DND-41 (cell line): ENCODE data around the gene SLC24A3.

ENCODE experiments used
- ATAC-seq: fragments of 200-7000 bp; cut with Tn5 transposase; 3 replicates; pipeline ENCODE4 v1.9.1; 2021; ENCODE audit warnings: low read depth; ENCODE audit not compliant: insufficient read depth
- DNase-seq: peaks from one replicate; pipeline ENCODE4 v3.0.0-alpha.2; 2020
- H2AFZ ChIP-seq: 2 replicates; pipeline ENCODE4 v1.6.0; 2012; ENCODE audit warnings: low read depth, low read length
- H3K27ac ChIP-seq: 2 replicates; pipeline ENCODE4 v1.5.1; 2012; ENCODE audit warnings: low read length, inconsistent platforms
- H3K27me3 ChIP-seq: fragments of 200-600 bp; sonication (generic); 2 replicates; pipeline ENCODE4 v1.6.0; 2012; ENCODE audit warnings: low read length, mild to moderate bottlenecking, inconsistent platforms; ENCODE audit not compliant: insufficient read depth, poor library complexity
- H3K36me3 ChIP-seq: 2 replicates; pipeline ENCODE4 v1.5.1; 2012; ENCODE audit warnings: low read length, inconsistent platforms; ENCODE audit not compliant: insufficient read depth
- H3K4me1 ChIP-seq: 2 replicates; pipeline ENCODE4 v1.5.1; 2012; ENCODE audit warnings: mild to moderate bottlenecking, low read length; ENCODE audit not compliant: insufficient read depth
- H3K4me2 ChIP-seq: 2 replicates; pipeline ENCODE4 v1.6.0; 2012; ENCODE audit warnings: mild to moderate bottlenecking, moderate library complexity, low read length, inconsistent platforms; ENCODE audit not compliant: insufficient read depth
- H3K4me3 ChIP-seq, 2 experiments: fragments of 200-600 bp in 1 of 2; shearing (Covaris generic) in 1 of 2; 2 replicates each; pipeline ENCODE4 v1.5.1; 2012 to 2016; ENCODE audit warnings: inconsistent platforms in 2 of 2, low read length in 2 of 2, mild to moderate bottlenecking in 2 of 2, low read depth in 1 of 2, moderate library complexity in 1 of 2
- H3K79me2 ChIP-seq: 2 replicates; pipeline ENCODE4 v1.6.0; 2012; ENCODE audit warnings: low read length, inconsistent platforms; ENCODE audit not compliant: insufficient read depth
- H3K9ac ChIP-seq: 2 replicates; pipeline ENCODE4 v1.6.0; 2012; ENCODE audit warnings: low read depth, mild to moderate bottlenecking, inconsistent platforms, low read length, moderate library complexity
- H3K9me3 ChIP-seq: 2 replicates; pipeline ENCODE4 v1.5.1; 2012; ENCODE audit warnings: low read length, moderate library complexity, mild to moderate bottlenecking, inconsistent platforms; ENCODE audit not compliant: insufficient read depth, severe bottlenecking
- H4K20me1 ChIP-seq: 2 replicates; pipeline ENCODE4 v1.6.0; 2012; ENCODE audit warnings: low read length; ENCODE audit not compliant: insufficient read depth
- CTCF ChIP-seq: IDR thresholded peaks from 2 replicates; pipeline ENCODE4 v1.5.1; 2012; ENCODE audit warnings: borderline replicate concordance, low read length, moderate library complexity, mild to moderate bottlenecking; ENCODE audit not compliant: poor library complexity, severe bottlenecking; ENCODE audit errors: extremely low read depth
- EZH2 ChIP-seq: IDR thresholded peaks from 3 replicates; pipeline ENCODE4 v1.6.1; 2012; ENCODE audit warnings: borderline replicate concordance, low read depth, mild to moderate bottlenecking, moderate library complexity, low read length, inconsistent platforms; ENCODE audit not compliant: severe bottlenecking

SLC24A3 gene

GRCh38 chr20:19465536-19465935 lies 253.1 kb downstream of the SLC24A3 start:
- no peak overlapping the region for H3K27ac ChIP-seq
- H3K27me3 ChIP-seq, result no peaks in the 10 kb centered on the region
- TF ChIP-seq CTCF (no peak), EZH2 (no peak)
- no peak overlapping the region for H2AFZ ChIP-seq
- no peaks in the 10 kb centered on the region for H4K20me1 ChIP-seq
- H3K36me3 ChIP-seq, result no peaks in the 10 kb centered on the region
- no peak overlapping the region for H3K4me2 ChIP-seq
- H3K4me1 ChIP-seq, result no peaks in the 10 kb centered on the region
- DNase-seq, result no peak
- H3K9ac ChIP-seq, result no peak overlapping the region
- peaks cover under 1% of the 10 kb centered on the region for H3K9me3 ChIP-seq
- H3K4me3 ChIP-seq, result no peak overlapping the region
- no peak for ATAC-seq
- H3K79me2 ChIP-seq, result no peaks in the 10 kb centered on the region

GRCh38 chr20:19466206-19466928 lies 253.9 kb downstream of the SLC24A3 start:
- H3K36me3 ChIP-seq, result no peaks in the 10 kb centered on the region
- H3K79me2 ChIP-seq, result no peaks in the 10 kb centered on the region
- H3K27ac ChIP-seq, result no peak overlapping the region
- ATAC-seq, result no peak
- no peak overlapping the region for H3K4me3 ChIP-seq
- no peaks in the 10 kb centered on the region for H3K27me3 ChIP-seq
- H3K9ac ChIP-seq, result no peak overlapping the region
- TF ChIP-seq EZH2 (no peak), CTCF (no peak)
- H2AFZ ChIP-seq, result no peak overlapping the region
- DNase-seq, result no peak
- peaks cover 3% of the 10 kb centered on the region for H3K9me3 ChIP-seq
- H4K20me1 ChIP-seq, result no peaks in the 10 kb centered on the region
- H3K4me2 ChIP-seq, result no peak overlapping the region
- no peaks in the 10 kb centered on the region for H3K4me1 ChIP-seq

- Histone ChIP-seq H3K9me3 (peaks cover 3% of the 10 kb centered on the region), H3K4me1 (no peaks in the 10 kb centered on the region), H3K36me3 (no peaks in the 10 kb centered on the region), H4K20me1 (no peaks in the 10 kb centered on the region), H2AFZ (no peak overlapping the region), H3K27me3 (no peaks in the 10 kb centered on the region), H3K79me2 (no peaks in the 10 kb centered on the region), H3K9ac (no peak overlapping the region), H3K27ac (no peak overlapping the region), H3K4me3 (no peak overlapping the region), H3K4me2 (no peak overlapping the region)
- no peak for DNase-seq
- TF ChIP-seq CTCF, result no peak
- no peak for TF ChIP-seq EZH2
- ATAC-seq, result no peak
These were observed 260.9 kb downstream of the SLC24A3 start for GRCh38 chr20:19473216-19473921.
